Panc1 (cell line): ENCODE results near the gene FAM98A. TPM values are rescaled to one million over a fixed set of nuclear protein-coding genes. Genes with fewer than 3 reads are reported as not detected.

ENCODE experiments used
- ATAC-seq: fragments of 200-7000 bp; cut with Tn5 transposase; 2 replicates; pipeline ENCODE4 v1.9.1; 2020; ENCODE audit warnings: mild to moderate bottlenecking, moderate library complexity
- BruUV-seq: library from RNA; stranded (reverse); fragments of 400-500 nt; replicated peaks from 2 replicates; lab custom pipeline; 2021; lab: Mats Ljungman, UMichigan
- CTCF ChIA-PET: fragments of 300-600 bp; sonication (Branson Sonifier 250); formaldehyde crosslinking; loops from one replicate; lab custom pipeline; 2022; ENCODE audit warnings: antibody characterized with exemption; lab: Charles Lee
- POLR2A ChIA-PET: fragments of 300-600 bp; sonication (Branson Sonifier 250); formaldehyde crosslinking; loops from one replicate; lab custom pipeline; 2022; ENCODE audit warnings: antibody characterized with exemption; lab: Charles Lee
- DNase-seq: peaks from one replicate; pipeline ENCODE4 v3.0.0-alpha.2; 2010; ENCODE audit warnings: low read depth, low spot score
- H3K27ac ChIP-seq: 2 replicates; pipeline ENCODE4 v1.5.1; 2011; ENCODE audit warnings: mild to moderate bottlenecking, low read length, inconsistent platforms
- H3K27me3 ChIP-seq: fragments of 200-500 bp; sonication (Bioruptor generic); 2 replicates; pipeline ENCODE4 v1.6.0; 2014; ENCODE audit warnings: low read length, inconsistent platforms; ENCODE audit not compliant: control insufficient read depth, insufficient read depth
- H3K36me3 ChIP-seq: fragments of 200-500 bp; sonication (Bioruptor generic); 2 replicates; pipeline ENCODE4 v1.5.1; 2014; ENCODE audit warnings: inconsistent platforms, mild to moderate bottlenecking, low read length, moderate library complexity; ENCODE audit not compliant: control insufficient read depth, insufficient read depth
- H3K4me1 ChIP-seq: 2 replicates; pipeline ENCODE4 v1.5.1; 2011; ENCODE audit warnings: inconsistent platforms, mild to moderate bottlenecking, low read length, moderate library complexity; ENCODE audit not compliant: control insufficient read depth, insufficient read depth
- H3K4me3 ChIP-seq, 2 experiments: 2 replicates each; pipeline ENCODE4 v1.5.1; 2011 to 2012; ENCODE audit warnings: low read depth in 2 of 2, low read length in 2 of 2, mild to moderate bottlenecking in 2 of 2, inconsistent platforms in 1 of 2, moderate library complexity in 1 of 2
- H3K9me3 ChIP-seq: fragments of 200-500 bp; sonication (Bioruptor generic); 2 replicates; pipeline ENCODE4 v1.5.1; 2014; ENCODE audit warnings: low read depth, mild to moderate bottlenecking, inconsistent platforms, low read length, moderate library complexity; ENCODE audit not compliant: control insufficient read depth, insufficient read depth
- CTCF ChIP-seq: fragments of 450-650 bp; IDR thresholded peaks from 2 replicates; pipeline ENCODE4 v1.5.1; 2017; ENCODE audit warnings: mild to moderate bottlenecking
- POLR2AphosphoS5 ChIP-seq: IDR thresholded peaks from 2 replicates; pipeline ENCODE4 v1.6.1; 2012; ENCODE audit warnings: mild to moderate bottlenecking, low read depth, low read length, moderate library complexity
- SIN3A ChIP-seq: IDR thresholded peaks from 2 replicates; pipeline ENCODE4 v1.6.1; 2012; ENCODE audit warnings: low read depth, mild to moderate bottlenecking, low read length, moderate library complexity, borderline replicate concordance; ENCODE audit not compliant: insufficient read depth
- TCF7L2 ChIP-seq: IDR thresholded peaks from 2 replicates; pipeline ENCODE4 v1.6.1; 2011; ENCODE audit warnings: mild to moderate bottlenecking, low read depth, low read length, inconsistent platforms
- in situ Hi-C: cut with HindIII; loops from 2 replicates; pipeline ENCODE4 v1.10.0; 2016; ENCODE audit warnings: low sequenced_read_pairs, low pct_unique_long_range_greater_than_20kb
- intact Hi-C: fragments of 100-400 bp; cut with micrococcal nuclease; formaldehyde crosslinking; loops from one replicate; pipeline ENCODE4 v1.10.0; 2022; ENCODE audit not compliant: unreplicated experiment
- total RNA-seq: library from RNA; stranded (reverse); gene quantifications from one replicate; pipeline ENCODE4 v1.2.1, GENCODE V29; 2021; ENCODE audit not compliant: unreplicated experiment
- TF ChIP-seq, protein P1 (sequence below), 2 experiments: IDR thresholded peaks; 2 replicates each; pipeline ENCODE4 v1.6.1; 2011 to 2012; ENCODE audit warnings: low read depth in 2 of 2, control low read depth in 1 of 2, low read length in 1 of 2, mild to moderate bottlenecking in 1 of 2, moderate library complexity in 1 of 2; ENCODE audit not compliant: insufficient read depth in 1 of 2

Gene FAM98A
- total RNA-seq, 1 experiment from 2014 or later, result 39.2 TPM

DNA sequence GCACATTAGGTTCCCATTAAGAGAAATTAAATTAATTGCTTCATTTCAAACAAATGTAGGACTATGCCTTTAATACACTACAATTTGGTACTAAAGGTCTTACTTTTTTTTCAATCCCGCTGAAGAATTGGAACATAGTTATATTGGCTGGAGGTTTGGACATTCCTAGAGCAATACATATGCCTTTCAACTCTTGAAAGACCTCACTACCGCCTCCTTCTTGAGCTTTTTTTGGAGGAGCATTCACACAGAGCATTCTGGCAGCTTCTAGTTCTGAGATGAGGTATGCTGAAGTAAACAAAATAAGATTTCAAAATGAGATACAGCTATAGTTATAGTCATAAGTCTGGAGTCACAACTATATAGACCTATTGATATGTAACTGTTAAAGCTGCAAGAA lies 10.9 kb downstream of the FAM98A start:
- POLR2A ChIA-PET, result no interaction called here
- no TSS peak for BruUV-seq
- Histone ChIP-seq H3K9me3 (no peaks in the 10 kb centered on the region), H3K27ac (no peak overlapping the region), H3K36me3 (peaks cover 48% of the 10 kb centered on the region), H3K27me3 (no peaks in the 10 kb centered on the region), H3K4me3 (no peak overlapping the region), H3K4me1 (no peaks in the 10 kb centered on the region)
- intact Hi-C loops (no loop called here), in situ Hi-C loops (no loop called here)
- CTCF ChIA-PET, result no interaction called here
- DNase-seq (no peak), ATAC-seq (no peak)
- TF ChIP-seq SIN3A (no peak), TCF7L2 (no peak), POLR2AphosphoS5 (no peak), CTCF (no peak)
- TF ChIP-seq, protein P1, sequence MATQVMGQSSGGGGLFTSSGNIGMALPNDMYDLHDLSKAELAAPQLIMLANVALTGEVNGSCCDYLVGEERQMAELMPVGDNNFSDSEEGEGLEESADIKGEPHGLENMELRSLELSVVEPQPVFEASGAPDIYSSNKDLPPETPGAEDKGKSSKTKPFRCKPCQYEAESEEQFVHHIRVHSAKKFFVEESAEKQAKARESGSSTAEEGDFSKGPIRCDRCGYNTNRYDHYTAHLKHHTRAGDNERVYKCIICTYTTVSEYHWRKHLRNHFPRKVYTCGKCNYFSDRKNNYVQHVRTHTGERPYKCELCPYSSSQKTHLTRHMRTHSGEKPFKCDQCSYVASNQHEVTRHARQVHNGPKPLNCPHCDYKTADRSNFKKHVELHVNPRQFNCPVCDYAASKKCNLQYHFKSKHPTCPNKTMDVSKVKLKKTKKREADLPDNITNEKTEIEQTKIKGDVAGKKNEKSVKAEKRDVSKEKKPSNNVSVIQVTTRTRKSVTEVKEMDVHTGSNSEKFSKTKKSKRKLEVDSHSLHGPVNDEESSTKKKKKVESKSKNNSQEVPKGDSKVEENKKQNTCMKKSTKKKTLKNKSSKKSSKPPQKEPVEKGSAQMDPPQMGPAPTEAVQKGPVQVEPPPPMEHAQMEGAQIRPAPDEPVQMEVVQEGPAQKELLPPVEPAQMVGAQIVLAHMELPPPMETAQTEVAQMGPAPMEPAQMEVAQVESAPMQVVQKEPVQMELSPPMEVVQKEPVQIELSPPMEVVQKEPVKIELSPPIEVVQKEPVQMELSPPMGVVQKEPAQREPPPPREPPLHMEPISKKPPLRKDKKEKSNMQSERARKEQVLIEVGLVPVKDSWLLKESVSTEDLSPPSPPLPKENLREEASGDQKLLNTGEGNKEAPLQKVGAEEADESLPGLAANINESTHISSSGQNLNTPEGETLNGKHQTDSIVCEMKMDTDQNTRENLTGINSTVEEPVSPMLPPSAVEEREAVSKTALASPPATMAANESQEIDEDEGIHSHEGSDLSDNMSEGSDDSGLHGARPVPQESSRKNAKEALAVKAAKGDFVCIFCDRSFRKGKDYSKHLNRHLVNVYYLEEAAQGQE (IDR thresholded peaks at IDR 0.05; ENCODE audit: insufficient read depth in 1 of 2, low read depth in 2 of 2, low read length in 1 of 2), result no peak

DNA sequence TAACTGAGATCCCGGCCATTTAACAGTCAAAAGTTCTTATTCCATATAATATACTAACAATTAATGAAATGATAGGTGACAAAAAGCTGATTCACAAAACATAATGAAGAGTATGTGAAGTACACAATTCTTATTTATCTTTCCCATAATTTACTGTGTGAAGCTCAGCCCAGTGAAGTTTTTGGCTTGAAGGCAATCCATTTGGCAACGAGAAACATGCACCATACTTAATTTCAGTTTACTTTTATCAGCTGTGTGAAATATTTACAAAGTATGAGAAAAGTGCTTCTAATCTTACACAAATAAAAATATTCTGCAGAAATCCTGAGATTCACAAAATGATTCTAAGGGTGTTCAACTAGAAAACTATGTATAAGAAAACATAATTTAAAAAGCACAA lies 12.3 kb downstream of the FAM98A start:
- Histone ChIP-seq H3K36me3 (peaks cover 47% of the 10 kb centered on the region), H3K9me3 (no peaks in the 10 kb centered on the region), H3K4me3 (no peak overlapping the region), H3K27ac (no peak overlapping the region), H3K27me3 (no peaks in the 10 kb centered on the region), H3K4me1 (no peaks in the 10 kb centered on the region)
- POLR2A ChIA-PET, result no interaction called here
- BruUV-seq, result no TSS peak
- in situ Hi-C loops, result no loop called here
- ATAC-seq, result no peak
- no peak for DNase-seq
- CTCF ChIA-PET, result no interaction called here
- intact Hi-C loops, result no loop called here
- TF ChIP-seq CTCF (no peak), TCF7L2 (no peak), POLR2AphosphoS5 (no peak), SIN3A (no peak)
- TF ChIP-seq, protein P1 (IDR thresholded peaks at IDR 0.05; ENCODE audit: insufficient read depth in 1 of 2, low read depth in 2 of 2, low read length in 1 of 2), result no peak
